GM12872 (cell line): ENCODE measurements around the gene CTSK.

Experiments used
- CTCF ChIP-seq: IDR thresholded peaks from 3 replicates; pipeline ENCODE4 v1.5.1; 2011; ENCODE audit warnings: low read depth, mild to moderate bottlenecking, low read length, moderate library complexity; ENCODE audit not compliant: insufficient read depth

Gene CTSK

DNA sequence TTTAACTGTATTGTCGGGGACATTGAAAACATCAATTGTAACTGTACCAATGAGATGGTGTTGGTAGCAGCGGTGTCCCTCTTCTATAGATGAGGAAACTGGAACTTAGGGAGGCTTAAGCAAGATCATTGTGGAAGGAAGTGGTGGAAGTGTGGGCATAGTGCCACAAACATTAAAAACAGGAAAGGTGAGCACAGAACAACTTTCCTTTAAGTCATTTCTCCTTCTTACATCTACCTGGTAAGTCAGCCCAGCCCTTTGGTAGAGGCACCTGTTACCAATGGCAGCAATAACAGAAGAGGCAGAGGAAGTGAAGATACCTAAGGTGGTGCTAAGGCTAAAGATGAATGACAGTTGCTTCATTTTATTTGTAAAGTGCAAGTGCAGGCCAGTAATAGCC, 30.5 kb downstream of the CTSK start:
- no peak for TF ChIP-seq CTCF

DNA sequence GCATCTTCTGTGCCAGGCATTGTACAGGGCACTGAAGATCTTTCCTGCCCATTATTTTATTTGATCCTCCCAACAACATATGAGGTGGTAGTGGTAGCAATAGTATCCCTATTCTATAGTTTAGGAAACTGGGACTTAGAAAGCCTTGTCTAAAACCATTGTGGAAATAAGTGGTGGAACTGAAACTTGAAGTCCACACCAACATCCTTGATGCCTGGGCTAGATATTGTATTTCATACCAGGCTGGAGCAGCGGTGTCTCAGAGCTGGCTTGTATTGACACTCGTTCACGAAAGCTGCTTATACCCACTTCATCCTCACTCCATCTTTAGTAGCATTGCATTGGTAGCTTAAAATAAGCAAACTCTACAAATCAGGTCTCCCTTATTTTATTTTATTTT, 32.8 kb downstream of the CTSK start:
- no peak for TF ChIP-seq CTCF

DNA sequence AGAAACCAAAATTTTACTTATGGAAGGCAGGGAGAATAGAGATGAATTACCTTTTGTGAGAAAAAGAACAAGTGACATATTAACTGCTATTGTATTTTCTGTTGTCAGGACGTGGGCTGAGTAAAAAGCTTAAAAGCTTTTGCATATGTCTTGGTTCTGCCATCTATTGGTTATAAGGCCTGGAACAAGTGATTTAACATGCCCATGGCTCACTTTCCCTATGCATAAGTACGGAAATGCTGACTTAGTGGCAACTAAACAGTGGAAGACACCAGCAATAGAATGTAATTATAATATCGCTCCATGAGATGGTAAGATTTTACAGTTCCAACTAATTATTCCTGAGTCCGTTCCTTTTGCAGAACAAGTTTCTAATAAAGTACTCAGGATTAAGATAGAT, 35.7 kb downstream of the CTSK start:
- TF ChIP-seq CTCF: no peak

GRCh38 chr1:150765296-150765976, 42.6 kb downstream of the CTSK start, which contains the start of gene CTSS:
Gene CTSS (minus strand): TSS chr1:150765778. CDS start chr1:150764763, 1,015 bp downstream.
- no peak for TF ChIP-seq CTCF

GRCh38 chr1:150764617-150765101, 43.4 kb downstream of the CTSK start:
- TF ChIP-seq CTCF: no peak

GRCh38 chr1:150763018-150763417, 45.0 kb downstream of the CTSK start:
- TF ChIP-seq CTCF: no peak

- no peak for TF ChIP-seq CTCF
Measured at GRCh38 chr1:150762552-150762951, 45.5 kb downstream of the CTSK start.
